ENCODE measurements around the gene ZNF516. TPM values are rescaled to one million over a fixed set of nuclear protein-coding genes. Genes with fewer than 3 reads are reported as not detected.

ZNF516 gene
- total and polyA plus RNA-seq, 7 donors = 2.1 to 29.9 (median 24.3) TPM

GRCh38 chr18:76430636-76431035, 64.4 kb downstream of the ZNF516 start:
- TF ChIP-seq POLR2A (IDR thresholded peaks at IDR 0.05) = no peak
- Histone ChIP-seq H3K27ac (no peak overlapping the region), H3K27me3 (no peaks in the 10 kb centered on the region), H3K9me3 (no peaks in the 10 kb centered on the region), H3K36me3 (peaks cover 0 to 12% (median 0%) of the 10 kb centered on the region in 4 donors), H3K4me3 (no peak overlapping the region), H3K4me1 (peaks cover 0 to 57% (median 28%) of the 10 kb centered on the region in 4 donors)
- intact Hi-C loops (cut with DNase I) = no loop called here
- no peak for DNase-seq
- 83 to 91% methylated on average over 4 of the region's 4 CpGs for WGBS, 2 donors

DNA sequence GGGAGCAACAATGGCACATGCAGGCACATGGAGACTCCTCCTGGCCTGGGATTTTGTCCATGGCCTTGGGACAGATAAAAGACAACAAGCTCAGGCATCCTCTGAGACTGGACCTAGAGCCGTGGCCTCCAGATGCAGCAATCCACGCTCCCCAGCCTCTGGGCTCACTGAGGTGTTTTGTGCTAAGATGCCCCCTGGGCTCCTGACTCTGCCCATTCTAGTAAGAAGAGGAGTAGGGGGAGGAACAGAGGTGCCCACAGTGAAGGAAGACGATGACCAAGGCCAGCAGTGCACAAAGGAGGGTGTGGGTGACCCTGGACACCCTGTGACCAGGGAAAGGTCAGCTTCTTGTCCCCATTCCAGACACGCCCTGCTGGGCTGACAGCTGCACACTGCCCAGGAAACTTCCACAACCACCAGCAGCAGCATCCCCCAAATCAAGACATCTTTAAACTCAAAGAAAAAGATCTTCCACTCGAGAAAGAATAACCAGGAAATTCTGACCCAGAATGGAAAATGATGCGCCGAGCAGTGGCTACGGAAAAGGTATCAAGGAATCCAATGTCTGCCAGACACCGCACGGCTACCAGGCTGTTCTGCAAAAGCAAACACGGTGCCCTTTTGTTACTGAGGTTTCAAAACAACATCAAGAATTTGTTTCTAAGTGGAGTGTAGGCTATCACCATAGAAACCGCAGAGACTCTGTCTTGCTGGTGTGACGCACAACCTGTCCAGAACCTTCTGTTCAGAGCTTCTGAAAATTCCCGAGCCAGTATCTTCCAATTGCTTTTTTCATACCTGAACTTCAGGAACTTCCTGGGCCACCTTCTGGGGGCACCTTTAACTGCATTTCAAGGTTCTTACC, 65.5 kb downstream of the ZNF516 start:
- Histone ChIP-seq H3K27me3 (no peaks in the 10 kb centered on the region), H3K4me1 (peaks cover 0 to 53% (median 31%) of the 10 kb centered on the region in 4 donors), H3K9me3 (no peaks in the 10 kb centered on the region), H3K4me3 (no peak overlapping the region), H3K36me3 (peaks cover 0 to 12% (median 0%) of the 10 kb centered on the region in 4 donors), H3K27ac (no peak overlapping the region)
- intact Hi-C loops (cut with DNase I) = no loop called here
- TF ChIP-seq EP300 (IDR thresholded peaks at IDR 0.05) (no peak), POLR2AphosphoS5 (IDR thresholded peaks at IDR 0.05) (no peak), POLR2A (IDR thresholded peaks at IDR 0.05) (no peak)
- TF ChIP-seq, protein P1, sequence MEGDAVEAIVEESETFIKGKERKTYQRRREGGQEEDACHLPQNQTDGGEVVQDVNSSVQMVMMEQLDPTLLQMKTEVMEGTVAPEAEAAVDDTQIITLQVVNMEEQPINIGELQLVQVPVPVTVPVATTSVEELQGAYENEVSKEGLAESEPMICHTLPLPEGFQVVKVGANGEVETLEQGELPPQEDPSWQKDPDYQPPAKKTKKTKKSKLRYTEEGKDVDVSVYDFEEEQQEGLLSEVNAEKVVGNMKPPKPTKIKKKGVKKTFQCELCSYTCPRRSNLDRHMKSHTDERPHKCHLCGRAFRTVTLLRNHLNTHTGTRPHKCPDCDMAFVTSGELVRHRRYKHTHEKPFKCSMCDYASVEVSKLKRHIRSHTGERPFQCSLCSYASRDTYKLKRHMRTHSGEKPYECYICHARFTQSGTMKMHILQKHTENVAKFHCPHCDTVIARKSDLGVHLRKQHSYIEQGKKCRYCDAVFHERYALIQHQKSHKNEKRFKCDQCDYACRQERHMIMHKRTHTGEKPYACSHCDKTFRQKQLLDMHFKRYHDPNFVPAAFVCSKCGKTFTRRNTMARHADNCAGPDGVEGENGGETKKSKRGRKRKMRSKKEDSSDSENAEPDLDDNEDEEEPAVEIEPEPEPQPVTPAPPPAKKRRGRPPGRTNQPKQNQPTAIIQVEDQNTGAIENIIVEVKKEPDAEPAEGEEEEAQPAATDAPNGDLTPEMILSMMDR (IDR thresholded peaks at IDR 0.05) = no peak
- WGBS, 2 donors = 87 to 91% methylated on average over 14 of the region's 14 CpGs
- DNase-seq = peak; percentile 42

DNA sequence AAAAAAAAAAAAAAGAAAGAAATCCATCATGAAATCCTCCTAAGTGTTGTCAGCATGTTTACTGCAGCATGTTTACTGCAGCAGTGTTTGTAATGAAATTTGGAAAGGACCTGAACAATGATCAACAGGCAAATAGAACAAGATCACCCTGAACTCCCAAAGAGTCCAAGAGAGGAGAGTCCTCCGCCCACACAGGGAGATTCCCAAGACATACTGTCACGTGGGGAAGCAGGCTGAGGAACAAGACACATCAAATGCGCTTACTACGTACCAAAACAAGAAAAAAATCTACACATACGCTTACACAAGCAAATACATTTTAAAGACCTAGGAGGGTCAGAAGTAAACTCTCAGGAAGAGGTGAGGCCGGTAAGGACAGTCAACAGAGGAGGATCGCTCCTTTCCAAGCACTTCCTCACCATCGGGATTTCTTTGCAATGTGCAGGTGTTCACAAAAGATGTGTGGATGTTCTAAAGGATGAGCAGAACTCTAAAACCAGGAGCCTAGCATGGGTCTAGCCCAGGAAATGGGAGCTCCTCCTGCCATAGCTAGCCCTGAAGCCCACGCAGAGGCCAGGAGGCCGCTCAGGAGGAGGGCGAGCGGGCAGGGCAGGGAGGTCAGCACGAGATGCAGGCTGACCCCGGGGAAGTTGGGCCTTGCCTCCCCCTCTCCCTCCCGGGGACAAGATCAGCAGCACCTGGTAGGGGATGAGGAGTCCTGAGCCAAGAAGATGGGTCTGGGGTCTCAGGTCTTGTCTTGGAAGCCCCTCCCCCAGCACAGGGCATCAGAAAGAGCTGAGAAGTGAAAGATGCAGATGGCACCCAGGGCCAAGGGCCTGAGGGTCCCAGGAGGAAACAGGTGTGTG, 66.4 kb downstream of the ZNF516 start:
- peak; percentile 63 for DNase-seq
- Histone ChIP-seq H3K36me3 (peaks cover 0 to 9% (median 0%) of the 10 kb centered on the region in 4 donors), H3K4me3 (no peak overlapping the region), H3K27me3 (no peaks in the 10 kb centered on the region), H3K9me3 (no peaks in the 10 kb centered on the region), H3K4me1 (peaks cover 0 to 50% (median 31%) of the 10 kb centered on the region in 4 donors), H3K27ac (no peak overlapping the region)
- intact Hi-C loops (cut with DNase I) = no loop called here
- no peak for TF ChIP-seq POLR2A (IDR thresholded peaks at IDR 0.05)
- no peak for TF ChIP-seq POLR2AphosphoS5 (IDR thresholded peaks at IDR 0.05)
- no peak for TF ChIP-seq EP300 (IDR thresholded peaks at IDR 0.05)
- TF ChIP-seq, protein P1 (IDR thresholded peaks at IDR 0.05) = no peak
- WGBS, 2 donors = 88% methylated on average over 15 of the region's 15 CpGs

DNA sequence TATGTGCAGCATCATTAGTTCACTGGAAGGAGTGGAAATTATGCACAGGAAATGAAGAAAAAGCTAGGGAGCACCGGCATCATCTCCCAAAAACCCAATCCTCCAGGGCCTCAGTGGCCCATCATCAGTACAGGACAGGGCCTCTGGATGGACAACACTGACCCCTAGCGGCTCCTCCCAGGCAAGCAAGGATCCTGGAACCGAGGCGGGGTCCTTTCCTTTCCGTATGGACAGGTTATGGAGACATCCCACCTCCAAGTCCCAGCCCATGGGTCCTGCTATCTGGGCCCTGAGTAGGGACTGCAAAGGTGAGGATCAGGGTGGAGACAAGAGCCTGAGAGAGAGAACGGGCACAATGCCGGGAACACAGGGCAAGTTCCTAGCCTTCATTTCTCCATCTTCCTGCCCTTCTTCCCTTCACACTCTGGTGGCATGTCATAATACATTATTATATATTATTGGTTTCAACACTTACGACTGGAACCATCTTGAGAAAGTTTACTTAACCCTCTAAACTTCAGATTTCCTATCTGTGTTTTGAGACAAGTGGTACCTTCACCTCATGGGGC, 68.2 kb downstream of the ZNF516 start:
- peak; percentile 68 for DNase-seq
- H3K4me1 ChIP-seq = peaks cover 0 to 50% (median 31%) of the 10 kb centered on the region in 4 donors
- TF ChIP-seq, protein P1 (IDR thresholded peaks at IDR 0.05) = peak in 2 of 4 experiments; percentile 51 to 60
- TF ChIP-seq EP300 (IDR thresholded peaks at IDR 0.05) = no peak

More for the DNA sequence above, 68.2 kb downstream of the ZNF516 start:
- no peaks in the 10 kb centered on the region for H3K36me3 ChIP-seq
- intact Hi-C loops (cut with DNase I) = no loop called here
- no peak overlapping the region for H3K4me3 ChIP-seq
- no peak overlapping the region for H3K27ac ChIP-seq
- no peaks in the 10 kb centered on the region for H3K9me3 ChIP-seq
- WGBS, 2 donors = 79 to 84% methylated on average over 8 of the region's 8 CpGs
- no peaks in the 10 kb centered on the region for H3K27me3 ChIP-seq

Data from sigmoid colon (tissue), 7 donors.